ENCODE results near the gene CYP1A2.

GRCh38 chr15:74780523-74781430 lies 32.1 kb downstream of the CYP1A2 start:
- TF ChIP-seq CTCF (conservative IDR thresholded peaks at IDR 0.05 in 1 of 2, IDR thresholded peaks at IDR 0.05 in 1 of 2; ENCODE audit: extremely low read depth in 1 of 2, insufficient read depth in 1 of 2, low read depth in 1 of 2, low read length in 2 of 2) (no peak), EZH2 (IDR thresholded peaks at IDR 0.05; ENCODE audit: borderline replicate concordance, low read length) (no peak)

All from mammary epithelial cell (primary cell).